KBM-7 (cell line): Measurements from ENCODE around the gene RBM15.

Source experiments
- DNase-seq: peaks from one replicate; pipeline ENCODE4 v3.0.0-alpha.2; 2015
- in situ Hi-C: fragments of 300-500 bp; cut with MboI; formaldehyde crosslinking; loops from 2 replicates; pipeline ENCODE4 v1.14.3; 2020; ENCODE audit warnings: low sequenced_read_pairs, low pct_unique_long_range_greater_than_20kb, mixed read lengths

RBM15 gene

GRCh38 chr1:110390692-110391245 lies 51.6 kb downstream of the RBM15 start, which contains the start of gene SLC16A4:
SLC16A4 (minus strand) TSS chr1:110391026; CDS start chr1:110389323, 1,703 bp downstream.
- in situ Hi-C loops, result no loop called here
- no peak for DNase-seq

- DNase-seq, result no peak
These were observed 54.1 kb downstream of the RBM15 start for GRCh38 chr1:110393286-110393685.

GRCh38 chr1:110393691-110394492 lies 54.7 kb downstream of the RBM15 start:
- in situ Hi-C loops, result no loop called here
- no peak for DNase-seq

More at GRCh38 chr1:110393286-110393685, 54.1 kb downstream of the RBM15 start:
- in situ Hi-C loops, result no loop called here

- no peak for DNase-seq
- in situ Hi-C loops, result no loop called here
These were observed 55.3 kb downstream of the RBM15 start for GRCh38 chr1:110394493-110394820.
